Measurements from ENCODE around the gene TAMALIN. TPM values are rescaled to one million over a fixed set of nuclear protein-coding genes. Genes with fewer than 3 reads are reported as not detected.

The TAMALIN gene
- total RNA-seq, 1 donor from 2014 or later = 2.6 TPM

GRCh38 chr12:51984657-51985056 lies 22.1 kb upstream of the TAMALIN start:
- no peak for DNase-seq (ENCODE audit: low spot score)

- no peak for DNase-seq (ENCODE audit: low spot score)
Measured at GRCh38 chr12:51985154-51985835, 21.5 kb upstream of the TAMALIN start.

GRCh38 chr12:51986834-51987233 lies 19.9 kb upstream of the TAMALIN start:
- DNase-seq (ENCODE audit: low spot score) = no peak

GRCh38 chr12:51992246-51992645 lies 14.5 kb upstream of the TAMALIN start:
- DNase-seq (ENCODE audit: low spot score) = no peak

- no peak for DNase-seq (ENCODE audit: low spot score)
Measured at GRCh38 chr12:51994539-51994820, 12.3 kb upstream of the TAMALIN start.

- DNase-seq (ENCODE audit: low spot score) = peak; percentile 75
Measured at GRCh38 chr12:51994959-51995358, 11.8 kb upstream of the TAMALIN start.

GRCh38 chr12:51997136-51997535 lies 9.6 kb upstream of the TAMALIN start:
- no peak for DNase-seq (ENCODE audit: low spot score)

- no peak for DNase-seq (ENCODE audit: low spot score)
Measured at GRCh38 chr12:52003016-52003550, 3.7 kb upstream of the TAMALIN start.

GRCh38 chr12:52003591-52003990 lies 3.2 kb upstream of the TAMALIN start:
- DNase-seq (ENCODE audit: low spot score) = no peak

GRCh38 chr12:52004042-52004648 lies 2.6 kb upstream of the TAMALIN start:
- peak; percentile 77 for DNase-seq (ENCODE audit: low spot score)

GRCh38 chr12:52005218-52005902 lies 1.4 kb upstream of the TAMALIN start:
- no peak for DNase-seq (ENCODE audit: low spot score)

GRCh38 chr12:52005903-52006703 lies 643 bp upstream of the TAMALIN start:
- peak; percentile 39 for DNase-seq (ENCODE audit: low spot score)

GRCh38 chr12:52007158-52007921 lies 594 bp downstream of the TAMALIN start:
- DNase-seq (ENCODE audit: low spot score) = peak; percentile 46

GRCh38 chr12:52007982-52008510 lies 1.3 kb downstream of the TAMALIN start:
- no peak for DNase-seq (ENCODE audit: low spot score)

- DNase-seq (ENCODE audit: low spot score) = no peak
Measured at GRCh38 chr12:52009081-52009751, 2.5 kb downstream of the TAMALIN start.

GRCh38 chr12:52010152-52010622 lies 3.4 kb downstream of the TAMALIN start:
- peak; percentile 97 for DNase-seq (ENCODE audit: low spot score)

GRCh38 chr12:52010692-52011601 lies 4.2 kb downstream of the TAMALIN start:
- no peak for DNase-seq (ENCODE audit: low spot score)

GRCh38 chr12:52011602-52012214 lies 5.0 kb downstream of the TAMALIN start:
- DNase-seq (ENCODE audit: low spot score) = no peak

Data from umbilical cord (tissue), 2 donors.